Tibial nerve (tissue), 4 donors: ENCODE data around the gene AFF3.

Experiments used
- CTCF ChIP-seq, 5 experiments: fragments of 200-600 bp in 3 of 5; fragments of 450-650 bp in 2 of 5; sonication (generic) in 3 of 5; IDR thresholded peaks; one replicate each; pipeline ENCODE4 v1.5.1; 2016 to 2019; ENCODE audit warnings: antibody characterized with exemption in 5 of 5, mild to moderate bottlenecking in 3 of 5, moderate library complexity in 2 of 5
- EP300 ChIP-seq, 2 donors: sonication (generic); formaldehyde crosslinking; IDR thresholded peaks; one replicate each; pipeline ENCODE4 v1.6.1; 2017; ENCODE audit warnings: antibody characterized with exemption in 2 of 2, mild to moderate bottlenecking in 1 of 2
- POLR2A ChIP-seq, 2 donors: fragments of 450-650 bp; IDR thresholded peaks; one replicate each; pipeline ENCODE4 v1.6.1; 2017; ENCODE audit warnings: antibody characterized with exemption in 2 of 2, mild to moderate bottlenecking in 2 of 2, moderate library complexity in 2 of 2

GRCh38 chr2:99728166-99728565 lies 414.2 kb downstream of the AFF3 start:
- TF ChIP-seq CTCF (IDR thresholded peaks at IDR 0.05) (no peak), EP300 (IDR thresholded peaks at IDR 0.05) (no peak), POLR2A (IDR thresholded peaks at IDR 0.05) (no peak)
